ENCODE measurements around the gene NET1.
"Not testable (repeated sequence)": the region's sequence is repeated elsewhere in the genome, so short reads cannot be mapped to it uniquely, and the experiment has no call there.

Gene NET1

GRCh38 chr10:5412277-5412941 is at the start of gene NET1:
Gene NET1, plus strand, starts transcription at chr10:5412557. Its CDS starts 136 bp downstream, at chr10:5412693.
- peak; percentile 95 for DNase-seq (ENCODE audit: low spot score)

GRCh38 chr10:5362873-5363272 is 49.5 kb upstream of the NET1 start:
- no peak for DNase-seq (ENCODE audit: low spot score)

GRCh38 chr10:5364374-5364773 is 48.0 kb upstream of the NET1 start:
- no peak for DNase-seq (ENCODE audit: low spot score)

GRCh38 chr10:5364890-5365338 is 47.4 kb upstream of the NET1 start, which contains the start of gene UCN3:
Gene UCN3, plus strand, starts transcription at chr10:5364966. Its CDS starts 8,755 bp downstream, at chr10:5373721.
- DNase-seq (ENCODE audit: low spot score) = no peak

- no peak for DNase-seq (ENCODE audit: low spot score)
These were observed 46.4 kb upstream of the NET1 start for GRCh38 chr10:5365928-5366327.

- no peak for DNase-seq (ENCODE audit: low spot score)
These were observed 42.8 kb upstream of the NET1 start for GRCh38 chr10:5369362-5370158.

- no peak for DNase-seq (ENCODE audit: low spot score)
These were observed 41.6 kb upstream of the NET1 start for GRCh38 chr10:5370493-5371352.

GRCh38 chr10:5373307-5373706 is 39.0 kb upstream of the NET1 start:
- DNase-seq (ENCODE audit: low spot score) = no peak

- no peak for DNase-seq (ENCODE audit: low spot score)
These were observed 38.3 kb upstream of the NET1 start for GRCh38 chr10:5373891-5374611.

- no peak for DNase-seq (ENCODE audit: low spot score)
These were observed 35.9 kb upstream of the NET1 start for GRCh38 chr10:5376450-5376849.

GRCh38 chr10:5379202-5379601 is 33.2 kb upstream of the NET1 start:
- not testable (repeated sequence) for DNase-seq (ENCODE audit: low spot score)

- not testable (repeated sequence) for DNase-seq (ENCODE audit: low spot score)
These were observed 32.0 kb upstream of the NET1 start for GRCh38 chr10:5380395-5380794.

GRCh38 chr10:5381187-5381586 is 31.2 kb upstream of the NET1 start:
- DNase-seq (ENCODE audit: low spot score) = no peak

- DNase-seq (ENCODE audit: low spot score) = no peak
These were observed 27.1 kb upstream of the NET1 start for GRCh38 chr10:5385224-5385623.

- DNase-seq (ENCODE audit: low spot score) = no peak
These were observed 25.2 kb upstream of the NET1 start for GRCh38 chr10:5387169-5387568.

- no peak for DNase-seq (ENCODE audit: low spot score)
These were observed 21.7 kb upstream of the NET1 start for GRCh38 chr10:5390607-5391205.

- no peak for DNase-seq (ENCODE audit: low spot score)
These were observed 20.6 kb upstream of the NET1 start for GRCh38 chr10:5391790-5392189.

GRCh38 chr10:5393529-5393928 is 18.8 kb upstream of the NET1 start:
- no peak for DNase-seq (ENCODE audit: low spot score)

- no peak for DNase-seq (ENCODE audit: low spot score)
These were observed 17.2 kb upstream of the NET1 start for GRCh38 chr10:5395168-5395567.

GRCh38 chr10:5396556-5397300 is 15.6 kb upstream of the NET1 start:
- no peak for DNase-seq (ENCODE audit: low spot score)

- no peak for DNase-seq (ENCODE audit: low spot score)
These were observed 13.0 kb upstream of the NET1 start for GRCh38 chr10:5399332-5399731.

Measured in LoVo (cell line).